IMR-90 (cell line): ENCODE data around the gene FBXW11. TPM values are rescaled to one million over a fixed set of nuclear protein-coding genes. Genes with fewer than 3 reads are reported as not detected.

Experiments used
- ATAC-seq: fragments of 200-7000 bp; cut with Tn5 transposase; 2 replicates; pipeline ENCODE4 v1.9.1; 2020; ENCODE audit warnings: low read depth, mild to moderate bottlenecking, moderate library complexity
- BruUV-seq: library from RNA; stranded (reverse); fragments of 400-500 nt; replicated peaks from 2 replicates; lab custom pipeline; 2021; lab: Mats Ljungman, UMichigan
- CTCF ChIA-PET: fragments of 300-600 bp; formaldehyde crosslinking; extraction: SDS; loops from one replicate; lab custom pipeline; 2021; ENCODE audit warnings: antibody characterized with exemption; lab: Yijun Ruan, JAX
- POLR2A ChIA-PET: fragments of 300-600 bp; sonication (Branson Sonifier 250); formaldehyde crosslinking; loops from one replicate; lab custom pipeline; 2022; ENCODE audit warnings: antibody characterized with exemption; ENCODE audit not compliant: unreplicated experiment; lab: Charles Lee
- DNase-seq: peaks from one replicate; pipeline ENCODE4 v3.0.0; 2013
- H2AFZ ChIP-seq: replicated peaks from 2 replicates; pipeline ENCODE3; 2013; ENCODE audit warnings: low read length, mild to moderate bottlenecking; ENCODE audit not compliant: poor library complexity
- H2AK5ac ChIP-seq: 2 replicates; pipeline ENCODE4 v1.6.1; 2013; ENCODE audit warnings: low read depth, low read length, inconsistent platforms
- H2AK9ac ChIP-seq: replicated peaks from 2 replicates; pipeline ENCODE3; 2013; ENCODE audit warnings: mild to moderate bottlenecking, low read depth, low read length, moderate library complexity; ENCODE audit not compliant: poor library complexity
- H2BK120ac ChIP-seq: 2 replicates; pipeline ENCODE4 v1.6.1; 2013; ENCODE audit warnings: low read depth, low read length, inconsistent platforms
- H2BK15ac ChIP-seq: 3 replicates; pipeline ENCODE4 v1.6.1; 2013; ENCODE audit warnings: low read depth, low read length, inconsistent platforms
- H2BK20ac ChIP-seq: 2 replicates; pipeline ENCODE4 v1.6.1; 2013; ENCODE audit warnings: low read depth, mild to moderate bottlenecking, inconsistent platforms, low read length, moderate library complexity
- H2BK5ac ChIP-seq: 2 replicates; pipeline ENCODE4 v1.6.1; 2013; ENCODE audit warnings: mild to moderate bottlenecking, low read depth, low read length, inconsistent platforms; ENCODE audit not compliant: poor library complexity, severe bottlenecking
- H3K14ac ChIP-seq: replicated peaks from 2 replicates; pipeline ENCODE4 v1.6.1; 2013; ENCODE audit warnings: low read depth, low read length, inconsistent platforms
- H3K18ac ChIP-seq: 2 replicates; pipeline ENCODE4 v1.6.1; 2013; ENCODE audit warnings: low read depth, low read length, control low read depth
- H3K23ac ChIP-seq: 2 replicates; pipeline ENCODE4 v1.6.1; 2013; ENCODE audit warnings: low read depth, low read length, inconsistent platforms
- H3K27ac ChIP-seq: 2 replicates; pipeline ENCODE4 v1.5.1; 2013; ENCODE audit warnings: mild to moderate bottlenecking, control low read depth, low read length; ENCODE audit not compliant: insufficient read depth
- H3K27me3 ChIP-seq: 2 replicates; pipeline ENCODE4 v1.6.1; 2013; ENCODE audit warnings: low read length; ENCODE audit not compliant: control insufficient read depth, insufficient read depth
- H3K36me3 ChIP-seq: 2 replicates; pipeline ENCODE4 v1.6.1; 2013; ENCODE audit warnings: low read length, mixed read lengths; ENCODE audit not compliant: control insufficient read depth, insufficient read depth
- H3K4ac ChIP-seq: 2 replicates; pipeline ENCODE4 v1.6.1; 2013; ENCODE audit warnings: low read depth, low read length, inconsistent platforms
- H3K4me1 ChIP-seq: 2 replicates; pipeline ENCODE4 v1.6.1; 2013; ENCODE audit warnings: low read length, mixed read lengths; ENCODE audit not compliant: control insufficient read depth, insufficient read depth
- H3K4me2 ChIP-seq: 2 replicates; pipeline ENCODE4 v1.6.1; 2013; ENCODE audit warnings: low read depth, mild to moderate bottlenecking, control low read depth, low read length, moderate library complexity
- H3K4me3 ChIP-seq: 2 replicates; pipeline ENCODE4 v1.5.1; 2013; ENCODE audit warnings: low read depth, mild to moderate bottlenecking, control low read depth, low read length, moderate library complexity; ENCODE audit not compliant: insufficient read depth
- H3K56ac ChIP-seq: 2 replicates; pipeline ENCODE4 v1.6.1; 2013; ENCODE audit warnings: low read length, inconsistent platforms; ENCODE audit not compliant: insufficient read depth; ENCODE audit errors: extremely low read depth
- H3K79me1 ChIP-seq, 2 experiments: 2 replicates each; pipeline ENCODE4 v1.6.1; 2013; ENCODE audit warnings: low read length in 2 of 2, inconsistent platforms in 1 of 2, low read depth in 1 of 2
- H3K9ac ChIP-seq: 2 replicates; pipeline ENCODE4 v1.6.1; 2013; ENCODE audit warnings: low read depth, low read length, control low read depth
- H3K9me1 ChIP-seq: 2 replicates; pipeline ENCODE4 v1.6.1; 2013; ENCODE audit warnings: low read length, inconsistent platforms; ENCODE audit not compliant: insufficient read depth
- H3K9me3 ChIP-seq: 2 replicates; pipeline ENCODE4 v1.6.1; 2013; ENCODE audit warnings: low read length; ENCODE audit not compliant: control insufficient read depth, insufficient read depth
- H4K20me1 ChIP-seq: 2 replicates; pipeline ENCODE4 v1.6.1; 2013; ENCODE audit warnings: low read length, inconsistent platforms; ENCODE audit not compliant: insufficient read depth
- H4K5ac ChIP-seq: 2 replicates; pipeline ENCODE4 v1.6.1; 2013; ENCODE audit warnings: mild to moderate bottlenecking, low read depth, low read length, control low read depth
- H4K8ac ChIP-seq, 2 experiments: 2 replicates each; pipeline ENCODE4 v1.6.1; 2013; ENCODE audit warnings: low read depth in 2 of 2, low read length in 2 of 2, control low read depth in 1 of 2, inconsistent platforms in 1 of 2
- H4K91ac ChIP-seq: 2 replicates; pipeline ENCODE4 v1.6.1; 2013; ENCODE audit warnings: low read depth, low read length, inconsistent platforms; ENCODE audit not compliant: insufficient read depth
- CEBPB ChIP-seq: IDR thresholded peaks from 2 replicates; pipeline ENCODE4 v1.6.1; 2012; ENCODE audit warnings: low read depth, low read length, improper control_type of control experiment
- RCOR1 ChIP-seq: IDR thresholded peaks from 2 replicates; pipeline ENCODE4 v1.6.1; 2012; ENCODE audit warnings: mild to moderate bottlenecking, low read length, improper control_type of control experiment; ENCODE audit not compliant: insufficient replicate concordance
- WGBS, 2 experiments: methylation state at CpG; one replicate each; pipeline versions ENCODE4 v1.1.5 to v1.1.7; 2013; ENCODE audit warnings: missing lambda C conversion rate in 2 of 2; ENCODE audit not compliant: insufficient read length in 1 of 2; ENCODE audit errors: extremely low coverage in 2 of 2; 5-methylcytosine and 5-hydroxymethylcytosine counted together
- dilution Hi-C: fragments of 300-500 bp; cut with HindIII; formaldehyde crosslinking; loops from one replicate; pipeline ENCODE4 v1.14.3; 2018; ENCODE audit warnings: low sequenced_read_pairs; ENCODE audit not compliant: unreplicated experiment
- in situ Hi-C: fragments of 300-500 bp; cut with MboI; formaldehyde crosslinking; loops from 3 replicates; pipeline ENCODE4 v1.14.3; 2019; ENCODE audit warnings: low sequenced_read_pairs, inconsistent platforms, mixed read lengths
- intact Hi-C: fragments of 100-400 bp; cut with micrococcal nuclease; formaldehyde crosslinking; loops from 2 replicates; pipeline ENCODE4 v1.10.0; 2022
- polyA plus RNA-seq, 3 experiments: library from polyadenylated mRNA; depleted of rRNA; stranded (reverse); fragments of >200 nt; gene quantifications; 2 replicates each; pipeline ENCODE4 v1.2.3, GENCODE V29; 2012; ENCODE audit warnings: low replicate concordance in 1 of 3
- total RNA-seq: library from RNA; depleted of rRNA; stranded (reverse); fragments of >200 nt; gene quantifications from 2 replicates; pipeline ENCODE4 v1.2.3, GENCODE V29; 2012

Gene FBXW11
- total and polyA plus RNA-seq, 2 of the 4 experiments (the other 2 are of a cell fraction): 34.3 to 97.1 TPM

GRCh38 chr5:171861381-171861780, 145.1 kb downstream of the FBXW11 start:
- H2BK15ac ChIP-seq: no peak overlapping the region
- no peak for TF ChIP-seq RCOR1
- peak; percentile 70 for TF ChIP-seq CEBPB
- H2AK5ac ChIP-seq: no peak overlapping the region
- intact Hi-C loops (no loop called here), dilution Hi-C loops (no loop called here), in situ Hi-C loops (loop anchor here (25.0 kb wide), 1 partner anchor 424 kb away; no protein-coding TSS in a partner anchor)
- H3K36me3 ChIP-seq: peaks cover 2% of the 10 kb centered on the region; the same call in 1 of the 2 replicates
- H3K4me2 ChIP-seq: no peak overlapping the region
- no peak overlapping the region for H3K27ac ChIP-seq
- CTCF ChIA-PET: no interaction called here
- no peak overlapping the region for H2BK20ac ChIP-seq
- H3K9ac ChIP-seq: no peak overlapping the region
- no peak overlapping the region for H4K91ac ChIP-seq
- no peak overlapping the region for H2AFZ ChIP-seq
- no peak overlapping the region for H3K23ac ChIP-seq
- H2BK120ac ChIP-seq: no peak overlapping the region
- no peak overlapping the region for H4K5ac ChIP-seq
- no CpG with 5 or more reads among the region's 3 CpGs for WGBS, 2 experiments
- H3K4me3 ChIP-seq: no peak overlapping the region
- peaks cover 2% of the 10 kb centered on the region for H3K4me1 ChIP-seq
- no peak overlapping the region for H3K18ac ChIP-seq
- ATAC-seq (no peak), DNase-seq (no peak)
- H3K56ac ChIP-seq: no peak overlapping the region
- H3K14ac ChIP-seq: no peak overlapping the region
- H3K4ac ChIP-seq: no peak overlapping the region
- H3K79me1 ChIP-seq: peaks cover 10 to 13% of the 10 kb centered on the region in 2 experiments; a peak in 3 of 4 replicates
- peaks cover 10% of the 10 kb centered on the region; the same call in 1 of the 2 replicates for H3K9me1 ChIP-seq
- POLR2A ChIA-PET: no interaction called here
- no peaks in the 10 kb centered on the region for H3K9me3 ChIP-seq
- no peak overlapping the region for H2AK9ac ChIP-seq
- no TSS peak for BruUV-seq
- H3K27me3 ChIP-seq: no peaks in the 10 kb centered on the region
- H4K8ac ChIP-seq: no peak overlapping the region
- H4K20me1 ChIP-seq: no peaks in the 10 kb centered on the region
- no peak overlapping the region for H2BK5ac ChIP-seq
